ENCODE results near the gene SPAG5. TPM values are rescaled to one million over a fixed set of nuclear protein-coding genes. Genes with fewer than 3 reads are reported as not detected.

Gene SPAG5
- total RNA-seq, 4 donors from 2014 or later = 1.4 to 4.9 (median 2.6) TPM

GRCh38 chr17:28530926-28531325 is 67.9 kb downstream of the SPAG5 start:
- H3K27me3 ChIP-seq = peaks cover 27% of the 10 kb centered on the region
- TF ChIP-seq CTCF (IDR thresholded peaks at IDR 0.05) = no peak
- TF ChIP-seq POLR2A (IDR thresholded peaks at IDR 0.05) = no peak
- no peak for TF ChIP-seq EP300 (IDR thresholded peaks at IDR 0.05)
- TF ChIP-seq POLR2AphosphoS5 (IDR thresholded peaks at IDR 0.05) = no peak
- ATAC-seq = no peak

DNA sequence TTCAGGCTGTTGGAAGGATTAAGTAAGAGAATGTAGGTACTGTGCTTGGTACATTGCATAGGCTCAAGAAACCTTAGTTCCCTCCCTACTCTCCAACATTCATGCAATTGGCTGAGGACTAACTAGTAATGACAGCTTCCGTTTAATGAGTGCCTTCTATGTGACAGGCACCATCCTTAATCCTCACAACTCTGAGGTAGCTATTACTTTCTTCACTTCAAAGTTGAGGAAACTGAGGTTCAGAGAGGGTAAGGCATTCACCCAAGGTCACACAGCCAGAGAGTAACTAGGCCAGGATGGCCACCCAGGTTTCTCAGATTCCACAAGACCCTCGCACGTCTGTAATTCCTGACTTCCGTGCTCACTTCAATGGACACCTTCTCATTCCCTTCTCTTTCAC is 68.6 kb downstream of the SPAG5 start:
- ATAC-seq = no peak
- Histone ChIP-seq H3K27me3 (peaks cover 27% of the 10 kb centered on the region), H3K27ac (no peak overlapping the region), H3K4me1 (peaks cover 0 to 4% (median 0%) of the 10 kb centered on the region in 3 donors), H3K4me3 (no peak overlapping the region), H3K36me3 (no peaks in the 10 kb centered on the region), H3K9me3 (no peaks in the 10 kb centered on the region)
- 60 to 71% methylated on average over 4 of the region's 4 CpGs for WGBS, 2 donors (ENCODE audit: low coverage in 1 of 2)
- no peak for TF ChIP-seq POLR2AphosphoS5 (IDR thresholded peaks at IDR 0.05)
- TF ChIP-seq CTCF (IDR thresholded peaks at IDR 0.05) = no peak
- TF ChIP-seq POLR2A (IDR thresholded peaks at IDR 0.05) = no peak

More at GRCh38 chr17:28530926-28531325, 67.9 kb downstream of the SPAG5 start:
- no peaks in the 10 kb centered on the region for H3K4me1 ChIP-seq
- H3K9me3 ChIP-seq = no peaks in the 10 kb centered on the region
- H3K36me3 ChIP-seq = no peaks in the 10 kb centered on the region
- H3K27ac ChIP-seq = no peak overlapping the region
- WGBS, 2 donors (ENCODE audit: low coverage in 1 of 2) = 73% methylated on average over 2 of the region's 7 CpGs; no CpG with 5 or more reads in 1 of the 2 donors
- H3K4me3 ChIP-seq = no peak overlapping the region

GRCh38 chr17:28529013-28529400 is 69.8 kb downstream of the SPAG5 start:
- Histone ChIP-seq H3K4me1 (peaks cover 0 to 9% (median 0%) of the 10 kb centered on the region in 3 donors), H3K27me3 (peaks cover 27% of the 10 kb centered on the region), H3K4me3 (no peak overlapping the region), H3K9me3 (no peaks in the 10 kb centered on the region), H3K36me3 (no peaks in the 10 kb centered on the region), H3K27ac (no peak overlapping the region)
- TF ChIP-seq EP300 (IDR thresholded peaks at IDR 0.05) (no peak), POLR2A (IDR thresholded peaks at IDR 0.05) (no peak), POLR2AphosphoS5 (IDR thresholded peaks at IDR 0.05) (no peak), CTCF (IDR thresholded peaks at IDR 0.05) (no peak)
- no peak for ATAC-seq
- WGBS, 2 donors (ENCODE audit: low coverage in 1 of 2) = no CpG with 5 or more reads among the region's 3 CpGs

DNA sequence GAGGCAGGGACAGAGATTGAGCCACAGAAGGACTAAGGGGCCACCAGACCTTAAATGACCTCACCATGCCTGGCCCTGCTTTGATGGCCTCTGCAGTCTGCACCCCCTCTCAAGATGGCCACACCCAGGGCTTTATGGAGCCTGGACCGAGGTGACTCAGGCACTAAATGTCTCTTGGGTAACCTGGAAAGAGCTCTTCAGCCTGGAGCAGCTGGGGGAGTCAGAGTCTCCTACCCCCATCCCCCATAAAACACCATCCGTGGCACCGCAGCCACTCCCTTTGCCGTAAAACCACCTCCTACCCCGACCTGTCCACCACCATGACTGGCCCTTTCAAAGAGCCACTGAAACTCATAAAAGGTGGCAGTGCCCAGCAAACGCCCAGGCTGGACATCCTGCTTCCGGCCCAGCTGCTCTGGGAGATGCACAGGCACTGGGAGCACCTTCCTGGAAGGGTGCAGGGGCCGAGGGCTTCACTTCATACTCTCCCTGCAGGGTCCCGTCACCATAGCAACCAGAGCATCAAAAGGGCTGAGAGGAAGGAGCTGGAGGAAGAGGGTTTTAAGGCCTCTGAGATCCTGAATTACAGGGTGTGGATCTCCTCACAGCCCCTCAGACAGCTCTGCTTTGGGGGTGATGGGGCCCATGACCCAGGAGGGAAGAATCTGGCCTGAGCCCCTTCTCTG is 70.4 kb downstream of the SPAG5 start:
- TF ChIP-seq POLR2AphosphoS5 (IDR thresholded peaks at IDR 0.05) (no peak), EP300 (IDR thresholded peaks at IDR 0.05) (no peak), CTCF (IDR thresholded peaks at IDR 0.05) (no peak), POLR2A (IDR thresholded peaks at IDR 0.05) (no peak)
- Histone ChIP-seq H3K36me3 (no peaks in the 10 kb centered on the region), H3K9me3 (no peaks in the 10 kb centered on the region), H3K4me1 (peaks cover 0 to 9% (median 0%) of the 10 kb centered on the region in 3 donors), H3K27me3 (peaks cover 27% of the 10 kb centered on the region), H3K4me3 (no peak overlapping the region), H3K27ac (no peak overlapping the region)
- 68 to 100% methylated on average over 4 of the region's 9 CpGs for WGBS, 2 donors (ENCODE audit: low coverage in 1 of 2)
- ATAC-seq = no peak

DNA sequence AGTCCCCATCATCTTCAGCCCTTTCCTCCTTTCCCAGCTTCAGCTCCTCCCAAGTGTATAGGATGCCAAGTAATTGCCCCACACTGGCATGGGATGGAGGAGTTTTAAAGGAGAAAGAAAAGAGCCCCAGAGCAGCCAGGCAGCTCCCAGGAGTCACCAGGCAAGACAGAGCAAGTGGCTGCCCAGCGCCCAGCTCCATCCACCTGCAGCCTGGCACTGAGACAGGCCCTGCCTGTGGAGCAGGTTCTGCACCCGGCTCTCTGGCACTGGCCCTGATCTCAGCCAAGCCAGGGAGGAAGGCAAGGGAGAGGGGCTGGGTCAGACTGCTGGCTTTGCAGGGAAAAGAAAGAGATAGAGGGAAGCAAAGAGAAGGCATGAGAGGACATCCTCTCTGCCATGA is 71.0 kb downstream of the SPAG5 start:
- Histone ChIP-seq H3K9me3 (no peaks in the 10 kb centered on the region), H3K27me3 (peaks cover 22% of the 10 kb centered on the region), H3K27ac (no peak overlapping the region), H3K4me3 (no peak overlapping the region), H3K36me3 (no peaks in the 10 kb centered on the region), H3K4me1 (peaks cover 0 to 9% (median 0%) of the 10 kb centered on the region in 3 donors)
- ATAC-seq = no peak
- TF ChIP-seq POLR2A (IDR thresholded peaks at IDR 0.05) = no peak
- TF ChIP-seq EP300 (IDR thresholded peaks at IDR 0.05) = no peak
- TF ChIP-seq CTCF (IDR thresholded peaks at IDR 0.05) = no peak
- TF ChIP-seq POLR2AphosphoS5 (IDR thresholded peaks at IDR 0.05) = no peak
- WGBS, 2 donors (ENCODE audit: low coverage in 1 of 2) = no CpG with 5 or more reads among the region's 2 CpGs

Measured in gastroesophageal sphincter (tissue), 4 donors.